ENCODE data around the gene LAMP1. TPM values are rescaled to one million over a fixed set of nuclear protein-coding genes. Genes with fewer than 3 reads are reported as not detected.

LAMP1 gene
- total RNA-seq, 1 donor from 2014 or later = 192 TPM

Other genes with a start within 250 kb of the LAMP1 start
- gene F7, start 191.4 kb upstream of the LAMP1 start, total RNA-seq = 0.06 TPM in 1 of 2 replicates, not detected in the other
- gene F10, start 174.4 kb upstream of the LAMP1 start, total RNA-seq = 0.12 TPM in 1 of 2 replicates, not detected in the other
- gene PROZ, start 138.6 kb upstream of the LAMP1 start, total RNA-seq = not detected in 2 replicates
- gene PCID2, start 88.6 kb upstream of the LAMP1 start, total RNA-seq = 40.9 and 56.2 TPM in 2 replicates
- gene CUL4A, start 87.6 kb upstream of the LAMP1 start, total RNA-seq = 57.9 and 139 TPM in 2 replicates
- gene GRTP1, start 66.9 kb downstream of the LAMP1 start, total RNA-seq = 1.1 and 3.5 TPM in 2 replicates
- 2.2 and 3.3 TPM in 2 replicates for gene ADPRHL1, start 156.2 kb downstream of the LAMP1 start, total RNA-seq
- 8.1 and 8.7 TPM in 2 replicates for gene DCUN1D2, start 193.5 kb downstream of the LAMP1 start, total RNA-seq